SHP77 treated with DMSO at 0.1 percent for 48 hours (cell line): ENCODE measurements around the gene SEPTIN12.
"Not testable (repeated sequence)": the region's sequence is repeated elsewhere in the genome, so short reads cannot be mapped to it uniquely, and the experiment has no call there.

Experiments
- DNase-seq: peaks from one replicate; lab custom pipeline; 2025; lab: John Stamatoyannopoulos, UW

Gene SEPTIN12

DNA sequence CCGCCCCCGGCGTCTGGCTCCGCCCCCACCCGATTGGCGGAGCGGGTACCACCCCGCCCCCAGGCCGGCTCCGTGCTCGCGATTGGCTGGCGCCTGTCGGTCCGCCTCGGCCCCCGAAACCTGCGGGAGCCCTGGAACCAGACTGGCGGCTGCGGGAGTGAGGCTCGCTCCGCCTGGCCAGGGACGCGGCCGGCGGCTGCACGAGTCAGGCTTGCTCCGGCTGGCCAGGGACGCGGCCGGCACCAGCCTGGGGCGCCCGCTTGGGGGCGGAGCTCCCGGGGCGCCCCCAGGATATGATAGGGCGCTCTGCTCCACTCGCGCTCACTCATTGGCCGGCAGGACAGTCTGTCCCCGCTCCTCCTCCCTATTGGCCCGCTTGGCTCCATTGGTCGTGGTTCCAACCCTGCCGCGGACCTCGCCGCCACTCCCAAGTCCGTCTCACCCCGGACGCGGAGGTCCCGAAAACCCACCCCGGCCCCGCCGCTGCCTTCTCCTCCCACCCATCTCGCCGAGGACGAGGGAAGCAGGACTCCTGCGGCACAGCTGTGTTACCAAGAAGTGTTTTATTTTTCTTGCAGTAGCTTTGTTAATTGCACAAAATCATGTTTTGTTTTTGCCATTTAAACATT, 14.6 kb upstream of the SEPTIN12 start:
- peak; percentile 70 for DNase-seq

DNA sequence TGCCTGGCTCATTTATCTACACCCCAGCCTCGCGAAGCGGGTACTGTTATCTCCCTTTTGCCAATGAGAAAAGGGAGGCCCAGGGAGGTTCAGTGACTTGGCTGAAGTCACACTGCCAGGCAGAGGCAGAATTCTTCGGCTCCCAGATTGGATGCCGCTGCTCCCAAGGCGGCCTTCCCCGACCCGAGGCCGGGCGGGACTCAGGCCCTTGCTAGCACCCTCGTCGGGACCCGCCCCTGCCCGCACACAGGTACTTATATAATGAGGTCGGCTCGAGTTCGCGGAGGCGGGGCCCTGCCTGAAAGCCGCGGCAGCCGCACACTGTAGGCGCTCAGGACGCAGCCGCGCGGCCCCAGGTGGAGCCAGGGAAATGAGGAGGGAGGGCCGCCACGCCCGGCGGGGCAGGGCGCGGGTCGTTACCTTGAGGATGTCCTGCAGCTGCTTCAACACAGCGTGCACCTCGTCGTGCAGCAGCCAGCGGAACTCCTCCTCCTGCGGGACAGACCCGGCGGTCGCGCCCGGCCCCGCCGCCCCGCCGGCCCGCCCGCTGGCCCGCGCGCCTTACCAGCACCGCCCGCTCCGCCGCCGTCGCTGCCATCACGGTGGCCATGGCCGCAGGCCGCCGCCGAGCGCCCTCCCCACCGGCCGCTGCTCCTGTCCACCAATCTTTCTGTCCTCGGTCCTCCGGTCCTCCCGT, 14.0 kb upstream of the SEPTIN12 start, which contains the start of gene ROGDI:
TSS of gene ROGDI (minus strand) at position 672 of the 697 bp plus-strand sequence. CDS start at position 610, 62 bp downstream.
- DNase-seq, result peak; percentile 54

DNA sequence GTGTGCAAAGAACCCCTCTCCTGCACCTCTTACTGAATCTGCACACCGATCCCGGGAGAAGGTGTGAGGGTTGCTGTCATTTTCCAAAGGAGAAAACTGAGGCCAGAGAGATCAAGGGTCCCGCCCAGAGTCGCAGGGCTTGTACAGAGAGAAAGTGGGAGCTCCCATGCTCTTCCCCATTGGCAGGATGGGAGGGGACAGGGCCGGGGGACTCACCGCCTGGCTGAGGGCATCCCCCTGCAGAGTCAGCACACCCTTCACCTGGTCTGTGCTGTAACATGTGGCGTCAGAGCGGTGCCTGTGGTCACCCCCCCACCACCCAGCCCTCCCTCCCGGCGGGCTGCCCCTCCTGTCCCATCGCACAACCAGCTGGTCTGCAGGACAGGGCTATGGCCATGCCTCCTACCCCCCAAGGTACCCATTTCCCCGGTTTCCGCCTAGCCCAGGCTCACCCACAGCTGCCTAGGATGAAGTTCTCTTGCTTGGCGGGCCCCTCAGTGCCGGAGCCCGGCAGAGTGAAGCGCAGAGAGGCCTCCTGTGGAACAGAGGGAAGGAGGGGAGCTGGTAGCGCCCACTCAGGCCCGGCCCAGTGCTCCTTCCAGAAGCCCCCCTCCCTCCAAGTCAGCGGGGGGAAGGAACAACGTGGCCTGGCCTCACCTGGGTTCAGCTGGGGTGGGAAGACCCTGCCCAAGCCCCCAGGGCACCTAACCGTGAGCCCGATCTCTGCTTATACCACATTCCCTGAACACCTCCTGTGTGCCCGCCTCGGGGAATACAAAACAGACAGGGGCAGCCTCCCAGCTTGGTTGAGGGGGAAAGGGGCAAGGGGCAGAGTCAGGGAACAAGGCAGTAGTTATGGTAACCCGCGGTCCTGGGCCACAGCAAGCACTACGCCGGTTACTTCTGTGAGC, 13.2 kb upstream of the SEPTIN12 start:
- no peak for DNase-seq

DNA sequence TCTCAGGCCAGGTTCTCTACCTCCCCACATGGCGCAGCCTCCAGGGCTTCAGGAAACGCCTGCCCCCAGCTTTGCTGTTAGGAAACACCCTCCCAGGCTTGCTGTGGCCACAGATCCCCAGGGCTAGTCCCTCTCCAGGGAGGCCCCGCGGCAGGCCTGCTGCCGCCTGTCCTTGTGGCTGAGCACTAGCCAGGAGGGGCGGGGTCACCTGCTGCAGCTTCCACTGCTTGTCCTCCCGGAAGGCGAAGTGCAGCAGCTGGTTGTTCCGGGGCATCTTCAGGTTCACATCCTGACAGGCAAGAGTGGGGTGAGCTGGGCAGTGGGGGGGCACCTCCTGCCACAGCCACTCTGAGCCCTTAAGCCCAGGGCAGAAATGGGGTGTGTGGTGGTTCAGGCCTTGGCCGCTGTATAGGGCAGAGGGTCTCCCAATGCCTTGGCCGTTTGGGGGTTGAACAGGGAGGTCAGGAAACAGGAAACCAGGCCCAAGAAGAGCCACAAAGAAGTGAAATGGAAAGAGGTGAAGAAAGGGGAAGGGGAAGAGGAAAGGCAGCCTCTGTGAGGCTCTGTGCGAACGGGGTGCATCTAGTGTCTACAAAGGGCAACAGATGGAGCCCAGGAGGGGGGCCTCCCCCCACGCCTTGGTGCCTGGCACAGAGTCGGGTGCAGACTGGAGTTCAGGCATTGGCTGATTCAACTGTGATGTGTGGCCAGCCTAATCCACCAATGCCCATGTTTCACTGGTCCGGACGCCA, 12.3 kb upstream of the SEPTIN12 start:
- peak; percentile 47 for DNase-seq

DNA sequence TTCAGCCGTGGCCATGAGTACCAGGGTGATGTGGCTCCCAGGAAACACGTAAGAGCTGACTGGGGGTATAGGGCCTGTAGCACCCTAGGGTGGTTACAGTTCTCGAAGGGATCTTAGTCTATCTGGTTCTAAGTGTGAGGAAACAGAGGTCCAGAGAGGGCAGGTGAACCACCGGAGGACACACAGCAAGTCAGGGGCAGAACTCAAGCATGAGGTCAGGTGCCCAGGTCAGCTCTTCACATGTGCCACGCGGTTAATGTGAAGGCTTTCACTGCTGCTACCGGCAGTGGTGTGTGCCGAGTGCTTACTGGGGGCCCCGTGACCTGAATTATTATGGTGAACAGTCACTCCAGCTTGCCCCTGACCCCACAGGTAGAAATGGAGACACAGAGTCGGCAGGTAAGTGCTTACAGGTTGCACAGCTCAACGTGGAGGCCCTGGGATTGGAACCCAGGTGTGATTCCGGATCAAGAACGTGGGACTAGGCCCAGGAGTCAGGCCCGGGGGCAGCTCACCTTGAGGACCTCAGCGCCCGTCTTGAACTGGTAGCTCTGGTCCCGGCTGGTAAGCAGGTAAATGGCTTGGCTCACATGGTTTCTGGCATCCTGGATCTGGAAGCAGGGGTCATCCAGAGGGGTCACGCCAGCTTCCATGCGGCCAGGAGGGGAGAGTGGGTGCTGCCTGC, 11.2 kb upstream of the SEPTIN12 start:
- no peak for DNase-seq

DNA sequence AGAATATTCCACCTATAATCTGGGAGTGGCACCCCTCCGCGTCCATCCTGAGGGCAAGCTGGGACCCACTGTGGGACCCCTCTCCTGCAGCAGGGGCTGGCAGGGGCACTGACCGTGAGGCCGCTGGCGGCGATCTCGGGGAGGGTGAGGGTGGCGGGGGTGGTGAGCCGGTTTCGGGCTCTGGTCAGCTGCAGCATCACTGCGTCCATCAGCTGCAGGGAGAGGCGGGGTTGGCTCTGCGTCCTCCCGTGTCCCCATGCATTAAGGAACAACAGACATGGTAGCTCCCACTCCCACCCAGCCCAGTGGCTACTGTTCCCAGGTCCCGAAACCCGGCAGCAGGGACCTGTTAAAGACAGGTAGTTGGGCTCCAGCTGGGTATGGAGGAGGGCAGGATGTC, 10.3 kb upstream of the SEPTIN12 start:
- no peak for DNase-seq

DNA sequence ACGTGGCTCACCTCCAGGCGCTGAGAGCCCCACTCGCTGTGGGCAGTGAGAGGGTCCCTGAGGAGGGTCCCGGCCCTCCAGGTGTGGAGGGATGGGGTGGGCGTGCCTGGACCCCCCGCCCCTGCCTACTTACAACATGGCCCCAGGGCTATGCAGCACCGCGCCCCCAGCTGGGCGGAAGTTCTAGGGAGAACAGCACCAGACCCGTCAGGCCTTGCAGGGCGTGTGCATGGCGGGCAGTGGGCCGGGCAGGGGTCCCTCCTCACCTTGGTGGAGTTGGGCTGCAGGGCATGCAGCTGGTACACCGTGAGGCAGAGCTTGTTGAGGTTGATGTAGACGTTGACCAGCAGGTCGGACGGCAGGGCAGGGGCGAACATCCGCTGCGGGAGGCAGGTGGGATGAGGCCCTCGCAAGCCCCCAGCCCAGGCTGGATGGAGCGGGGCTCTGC, 9.7 kb upstream of the SEPTIN12 start:
- DNase-seq, result no peak

DNA sequence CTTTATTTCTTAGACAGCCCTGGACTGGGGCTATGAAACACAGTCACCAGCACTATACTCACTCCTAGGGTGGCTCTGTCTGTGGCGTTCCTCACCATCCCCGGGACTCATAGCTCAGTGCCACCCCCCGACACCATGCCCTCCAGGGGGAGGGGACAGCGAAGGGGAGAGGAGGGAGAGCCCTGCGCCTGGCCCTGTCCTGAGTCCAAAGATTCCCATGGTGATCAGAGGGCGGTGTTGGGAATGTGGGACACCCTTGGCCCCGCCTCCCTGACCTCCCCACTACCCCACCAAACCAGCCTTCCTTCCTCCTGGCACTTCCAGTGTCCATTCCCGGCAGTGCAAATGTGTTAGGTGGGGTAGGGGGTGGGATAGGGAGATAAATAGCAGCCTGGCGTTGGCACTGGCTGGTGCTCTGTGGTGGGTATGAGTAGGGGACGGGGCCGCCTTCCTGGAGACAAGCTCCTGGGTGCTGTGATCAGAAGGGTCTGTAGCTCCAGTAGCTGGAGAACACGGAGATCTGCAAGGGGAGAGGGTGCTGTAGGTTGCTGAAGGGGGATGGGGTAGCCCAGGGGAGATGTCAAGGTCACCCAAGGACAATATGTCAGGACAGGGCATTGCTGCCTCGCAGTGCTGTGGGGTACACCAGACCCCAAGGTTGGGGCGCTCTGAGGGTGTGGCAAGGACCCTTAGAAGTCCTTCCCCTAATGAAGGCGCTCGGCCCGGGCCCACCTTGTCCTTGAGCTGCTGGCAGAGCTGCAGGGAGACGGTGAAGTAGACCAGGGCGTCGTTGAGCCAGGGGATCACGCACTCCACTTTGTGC, 9.0 kb upstream of the SEPTIN12 start:
- DNase-seq, result no peak

DNA sequence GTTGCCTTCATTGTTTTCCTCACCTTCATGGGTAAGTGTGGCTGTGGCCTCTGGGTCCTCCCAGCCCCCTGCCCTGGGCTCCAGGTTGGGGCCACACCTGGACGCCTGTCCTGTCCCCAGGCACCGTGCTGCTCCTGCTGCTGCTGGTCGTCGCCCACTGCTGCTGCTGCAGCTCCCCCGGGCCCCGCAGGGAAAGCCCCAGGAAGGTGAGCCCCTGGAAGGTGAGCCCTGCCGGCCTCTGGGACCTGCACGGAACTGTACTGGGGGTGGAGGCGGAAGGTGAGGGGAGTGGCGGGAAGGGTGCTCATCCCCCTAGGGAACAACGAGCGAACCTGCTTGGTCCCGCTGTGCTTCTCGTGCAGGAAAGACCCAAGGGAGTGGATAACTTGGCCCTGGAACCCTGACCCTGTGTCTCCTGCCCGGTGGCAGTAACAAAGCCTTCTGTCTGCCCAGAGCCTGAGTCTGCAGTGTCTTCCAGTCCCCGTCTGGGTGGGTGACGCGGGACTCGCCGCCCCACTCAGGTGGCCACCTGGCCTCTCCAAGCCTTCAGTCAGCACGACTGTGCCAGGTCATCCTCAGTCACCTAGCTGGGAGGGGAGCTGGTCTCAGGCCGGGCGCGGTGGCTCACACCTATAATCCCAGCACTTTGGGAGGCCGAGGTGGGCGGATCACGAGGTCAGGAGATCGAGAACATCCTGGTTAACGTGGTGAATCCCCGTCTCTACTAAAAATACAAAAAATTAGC, 7.9 kb upstream of the SEPTIN12 start:
- DNase-seq, result no peak

DNA sequence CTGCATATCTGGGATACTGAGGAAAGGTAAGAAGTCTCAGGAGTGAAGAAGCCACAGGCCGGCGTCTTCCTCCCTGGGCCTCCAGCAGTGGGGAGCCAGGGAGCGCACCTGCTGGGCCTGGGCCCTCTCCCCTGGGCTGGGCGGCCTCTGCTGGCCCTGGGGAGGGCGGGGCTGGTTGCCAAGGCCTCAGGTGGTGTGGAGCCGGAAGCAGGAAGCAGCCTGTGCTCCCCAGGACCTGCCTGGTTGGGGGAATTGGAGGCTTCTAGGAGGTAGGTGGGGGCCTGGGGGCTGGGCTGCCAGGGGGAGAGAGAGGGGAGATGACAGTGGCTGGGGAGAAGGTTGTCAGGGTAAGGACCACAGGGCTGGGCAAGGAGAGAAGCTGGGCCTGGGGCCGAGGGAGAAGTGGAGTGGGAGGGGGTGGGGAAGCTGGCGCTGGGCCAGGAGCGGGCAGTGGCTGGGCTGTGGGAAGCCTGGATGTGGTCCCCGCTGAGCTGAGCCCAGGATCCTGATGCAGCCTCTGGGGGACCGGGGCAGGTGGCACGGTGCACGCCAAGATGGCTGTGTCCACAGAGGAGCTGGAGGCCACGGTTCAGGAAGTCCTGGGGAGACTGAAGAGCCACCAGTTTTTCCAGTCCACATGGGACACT, 7.2 kb upstream of the SEPTIN12 start, which contains the start of gene SMIM22:
TSS of gene SMIM22 (plus strand) at position 189 of the 647 bp plus-strand sequence. CDS start at position 555, 366 bp downstream.
- peak; percentile 38 for DNase-seq

DNA sequence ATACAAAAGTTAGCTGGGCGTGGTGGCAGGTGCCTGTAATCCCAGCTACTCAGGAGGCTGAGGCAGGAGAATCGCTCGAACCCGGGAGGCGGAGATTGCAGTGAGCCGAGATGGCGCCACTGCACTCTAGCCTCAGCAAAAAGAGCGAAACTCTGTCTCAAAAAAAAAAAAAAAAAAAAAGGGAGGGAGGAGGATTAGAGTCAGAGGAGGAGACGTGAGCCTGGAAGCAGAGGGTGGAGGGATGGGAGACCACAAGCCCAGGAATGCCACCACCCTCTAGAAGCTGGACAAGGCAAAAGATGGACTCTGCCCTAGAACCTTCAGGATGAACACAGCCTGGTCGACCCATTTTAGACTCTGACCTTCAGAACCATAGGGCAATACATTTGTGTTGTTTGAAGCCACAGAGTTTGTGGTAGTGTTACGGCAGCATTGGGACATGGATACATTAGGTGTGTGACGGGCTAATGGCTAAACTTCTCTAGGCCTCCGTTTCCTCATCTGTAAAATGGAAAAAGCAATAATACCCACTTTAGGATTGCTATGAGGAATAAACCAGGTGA, 4.9 kb upstream of the SEPTIN12 start:
- DNase-seq, result no peak

DNA sequence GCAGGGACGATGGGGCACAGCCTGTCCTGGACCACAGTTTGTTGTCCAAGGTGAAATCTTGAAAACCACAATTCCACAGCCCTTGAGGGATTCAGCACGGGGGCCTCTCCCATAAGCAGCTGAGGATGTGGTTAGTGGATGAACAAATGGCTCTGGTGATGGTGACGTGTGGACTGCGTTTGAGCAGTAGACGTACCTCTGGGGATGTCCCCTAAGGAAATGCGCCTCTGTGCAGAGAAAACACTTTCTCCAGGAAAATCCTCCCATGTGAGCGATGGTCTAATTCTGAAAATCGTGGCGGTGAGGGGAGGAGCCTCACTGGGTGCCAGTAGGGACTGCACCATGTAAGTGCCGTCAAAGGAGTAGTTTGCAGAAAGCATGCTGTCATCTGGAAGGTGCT, 2.7 kb upstream of the SEPTIN12 start:
- DNase-seq, result no peak

DNA sequence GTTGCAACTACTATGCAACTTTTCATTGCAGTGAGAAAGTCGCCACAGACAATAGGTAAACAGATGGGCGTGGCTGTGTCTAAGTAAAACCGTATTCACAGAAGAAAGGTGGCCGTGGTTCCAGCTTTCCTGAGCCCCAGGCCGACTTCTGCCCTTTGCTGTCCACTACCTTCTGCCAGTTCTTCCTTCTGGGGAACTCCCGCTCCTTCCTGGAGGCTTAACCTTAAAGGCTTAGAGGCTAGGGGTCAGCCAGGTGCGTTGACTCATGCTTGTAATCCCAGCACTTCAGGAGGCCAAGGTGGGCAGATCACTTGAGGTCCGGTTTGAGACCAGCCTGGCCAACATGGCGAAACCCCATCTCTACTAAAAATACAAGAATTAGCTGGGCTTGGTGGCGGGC, 2.1 kb upstream of the SEPTIN12 start:
- no peak for DNase-seq

DNA sequence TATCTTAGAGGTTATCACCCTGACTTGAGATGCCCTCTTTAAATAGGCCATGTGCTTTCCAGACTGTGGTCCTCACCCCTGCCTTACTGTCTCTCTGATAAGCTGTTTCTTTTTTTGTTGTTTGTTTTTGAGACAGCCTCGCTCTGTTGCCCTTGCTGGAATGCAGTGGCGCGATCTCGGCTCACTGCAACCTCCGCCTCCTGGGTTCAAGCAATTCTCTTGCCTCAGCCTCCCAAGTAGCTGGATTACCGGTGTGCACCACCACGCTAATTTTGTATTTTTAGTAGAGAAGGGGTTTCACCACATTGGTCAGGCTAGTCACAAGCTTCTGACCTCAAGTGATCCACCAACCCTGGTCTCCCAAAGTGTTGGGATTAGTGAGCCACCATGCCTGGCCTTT, 765 bp upstream of the SEPTIN12 start:
- no peak for DNase-seq

DNA sequence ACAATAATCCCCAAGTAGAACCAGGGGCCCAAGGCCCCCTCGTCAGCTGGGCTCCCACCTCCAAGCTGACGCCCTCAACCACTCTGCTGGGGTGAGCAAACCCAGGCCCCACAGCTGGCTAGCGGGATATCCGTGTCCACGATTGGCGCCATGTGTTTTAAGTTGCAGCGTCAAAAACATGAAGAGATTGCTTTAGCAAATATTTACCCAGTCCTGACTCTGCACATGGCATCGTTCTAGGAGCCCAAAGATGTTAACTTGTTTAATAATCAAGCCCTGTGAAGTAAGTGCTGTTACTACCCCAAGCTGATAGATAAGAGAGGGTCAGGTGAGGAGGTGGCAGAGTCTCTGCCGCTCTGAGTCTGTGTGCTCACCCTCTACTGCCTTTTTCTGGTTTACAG, 344 bp upstream of the SEPTIN12 start:
- DNase-seq, result peak; percentile 8

DNA sequence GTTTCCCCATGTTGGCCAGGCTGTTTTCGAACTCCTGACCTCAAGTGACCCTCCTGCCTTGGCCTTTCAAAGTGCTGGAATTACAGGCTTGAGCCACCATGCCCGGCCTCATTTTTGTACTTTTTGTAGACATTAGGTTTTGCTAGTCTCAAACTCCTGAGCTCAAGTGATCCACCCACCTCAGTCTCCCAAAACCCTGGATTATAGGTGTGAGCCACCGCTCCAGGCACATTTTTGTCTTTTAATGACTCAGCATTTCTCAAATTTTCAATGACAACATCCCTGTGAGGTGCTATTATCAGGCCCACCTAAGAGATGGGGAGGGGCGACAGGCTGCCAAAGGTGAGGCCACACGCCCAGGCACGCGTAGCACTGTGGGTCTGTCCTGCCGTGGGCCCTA, 1.1 kb downstream of the SEPTIN12 start:
- no peak for DNase-seq

DNA sequence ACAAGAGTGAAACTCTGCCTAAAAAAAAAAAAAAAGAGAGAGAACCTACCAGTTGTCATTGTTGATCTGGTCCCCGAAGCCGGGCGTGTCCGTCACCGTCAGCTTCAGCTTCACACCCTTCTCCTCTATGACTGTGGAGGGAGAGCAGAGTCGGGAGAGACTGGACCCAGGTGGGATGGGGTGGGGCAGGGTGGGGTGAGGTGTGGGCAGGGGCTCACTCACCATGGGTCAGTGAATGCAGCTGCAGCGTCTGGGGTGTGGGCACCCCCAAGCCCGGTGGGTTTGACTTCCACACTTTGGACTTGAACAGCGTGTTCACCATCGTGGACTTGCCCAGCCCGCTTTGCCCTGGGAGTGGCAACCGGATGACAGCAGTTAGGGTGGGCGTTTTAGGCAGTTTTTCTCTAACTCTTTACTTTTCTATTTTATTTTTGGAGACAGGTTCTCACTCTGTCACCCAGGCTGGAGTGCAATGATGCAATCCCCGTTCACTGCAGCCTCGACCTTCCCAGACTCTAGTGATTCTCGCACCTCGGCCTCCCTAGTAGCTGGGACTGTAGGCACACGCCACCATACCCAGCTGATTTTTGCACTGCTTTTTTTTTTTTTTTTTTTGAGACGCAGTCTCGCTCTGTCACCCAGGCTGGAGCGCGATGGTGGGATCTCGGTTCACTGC, 2.2 kb downstream of the SEPTIN12 start:
- no peak for DNase-seq

DNA sequence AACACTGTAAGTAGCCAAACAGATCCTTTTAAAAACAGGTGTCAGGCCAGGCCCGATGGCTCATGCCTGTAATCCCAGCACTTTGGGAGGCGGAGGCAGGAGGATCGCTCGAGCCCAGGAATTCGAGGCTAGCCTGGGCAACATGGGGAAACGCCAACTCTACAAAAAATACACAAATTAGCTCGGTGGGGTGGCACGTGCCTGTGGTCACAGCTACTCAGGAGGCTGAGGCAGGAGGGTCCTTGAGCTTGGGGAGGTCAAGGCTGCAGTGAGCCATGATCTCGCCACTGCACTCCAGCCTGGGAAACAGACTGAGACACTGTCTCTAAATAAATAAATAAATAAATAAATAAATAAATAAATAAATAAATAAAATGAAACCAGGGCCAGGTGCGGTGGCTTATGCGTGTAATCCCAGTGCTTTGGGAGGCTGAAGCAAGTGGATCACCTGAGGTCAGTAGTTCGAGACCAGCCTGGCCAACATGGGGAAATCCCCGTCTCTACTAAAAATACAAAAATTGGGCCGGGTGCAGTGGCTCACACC, 3.6 kb downstream of the SEPTIN12 start:
- DNase-seq, result not testable (repeated sequence)
